ENCODE measurements around the gene SNX18. TPM values are rescaled to one million over a fixed set of nuclear protein-coding genes. Genes with fewer than 3 reads are reported as not detected.

The SNX18 gene
- 19.4 and 21.3 TPM in 2 replicates for total RNA-seq
- long read RNA-seq, partial matches to known transcripts = 0 of 3 reads
- long read RNA-seq, other reads (novel, unspliced or antisense) = 3 of 3 reads

GRCh38 chr5:54517512-54518145 lies at the start of gene SNX18:
Gene SNX18 (plus strand): TSS chr5:54517759. CDS start chr5:54517953, 194 bp downstream.
- H3K36me3 Mint-ChIP-seq (ENCODE audit: low read depth) = peaks cover 5% of the 10 kb centered on the region
- H3K9me3 Mint-ChIP-seq = no peaks in the 10 kb centered on the region
- peak; percentile 76 for DNase-seq (ENCODE audit: low read depth, low spot score)
- H3K4me3 Mint-ChIP-seq = peak within 1 kb of the TSS; percentile 87
- peak; percentile 100 for TF ChIP-seq CTCF (conservative IDR thresholded peaks at IDR 0.05)
- H3K27ac Mint-ChIP-seq (ENCODE audit: unreplicated experiment) = no peak within 1 kb of the TSS
- no peaks in the 10 kb centered on the region for H3K27me3 Mint-ChIP-seq (ENCODE audit: low read depth)
- peaks cover 52% of the 10 kb centered on the region for H3K4me1 Mint-ChIP-seq

- Mint-ChIP-seq H3K27ac (ENCODE audit: unreplicated experiment) (no peak overlapping the region), H3K4me3 (no peak overlapping the region), H3K4me1 (no peaks in the 10 kb centered on the region), H3K9me3 (peaks cover 4% of the 10 kb centered on the region), H3K27me3 (ENCODE audit: low read depth) (no peaks in the 10 kb centered on the region), H3K36me3 (ENCODE audit: low read depth) (peaks cover 4% of the 10 kb centered on the region)
- DNase-seq (ENCODE audit: low read depth, low spot score) = no peak
- TF ChIP-seq CTCF (conservative IDR thresholded peaks at IDR 0.05) = no peak
These were observed 47.9 kb upstream of the SNX18 start for GRCh38 chr5:54469622-54470021.

- peaks cover 4% of the 10 kb centered on the region for H3K9me3 Mint-ChIP-seq
- no peak overlapping the region for H3K4me3 Mint-ChIP-seq
- H3K4me1 Mint-ChIP-seq = no peaks in the 10 kb centered on the region
- peaks cover 4% of the 10 kb centered on the region for H3K36me3 Mint-ChIP-seq (ENCODE audit: low read depth)
- no peak for DNase-seq (ENCODE audit: low read depth, low spot score)
- no peak overlapping the region for H3K27ac Mint-ChIP-seq (ENCODE audit: unreplicated experiment)
- no peak for TF ChIP-seq CTCF (conservative IDR thresholded peaks at IDR 0.05)
- no peaks in the 10 kb centered on the region for H3K27me3 Mint-ChIP-seq (ENCODE audit: low read depth)
These were observed 47.4 kb upstream of the SNX18 start for GRCh38 chr5:54470128-54470527.

GRCh38 chr5:54470677-54471076 lies 46.9 kb upstream of the SNX18 start:
- H3K4me3 Mint-ChIP-seq = no peak overlapping the region

GRCh38 chr5:54471398-54471797 lies 46.2 kb upstream of the SNX18 start:
- Mint-ChIP-seq H3K9me3 (peaks cover 3% of the 10 kb centered on the region), H3K4me3 (no peak overlapping the region), H3K27me3 (ENCODE audit: low read depth) (no peaks in the 10 kb centered on the region), H3K36me3 (ENCODE audit: low read depth) (peaks cover 3% of the 10 kb centered on the region), H3K27ac (ENCODE audit: unreplicated experiment) (no peak overlapping the region), H3K4me1 (no peaks in the 10 kb centered on the region)
- no peak for DNase-seq (ENCODE audit: low read depth, low spot score)
- no peak for TF ChIP-seq CTCF (conservative IDR thresholded peaks at IDR 0.05)

More at GRCh38 chr5:54470677-54471076, 46.9 kb upstream of the SNX18 start:
- no peak for DNase-seq (ENCODE audit: low read depth, low spot score)
- TF ChIP-seq CTCF (conservative IDR thresholded peaks at IDR 0.05) = no peak
- no peaks in the 10 kb centered on the region for H3K4me1 Mint-ChIP-seq
- no peak overlapping the region for H3K27ac Mint-ChIP-seq (ENCODE audit: unreplicated experiment)
- peaks cover 4% of the 10 kb centered on the region for H3K36me3 Mint-ChIP-seq (ENCODE audit: low read depth)
- no peaks in the 10 kb centered on the region for H3K27me3 Mint-ChIP-seq (ENCODE audit: low read depth)
- H3K9me3 Mint-ChIP-seq = peaks cover 4% of the 10 kb centered on the region
